HG03439 (cell line): ENCODE results near the gene TMEM185A.
A peak's percentile ranks its signal among the peaks of the same experiment; 100 is the strongest.
"Not testable (repeated sequence)": the region's sequence is repeated elsewhere in the genome, so short reads cannot be mapped to it uniquely, and the experiment has no call there.

Experiments used
- ATAC-seq: cut with Tn5 transposase; IDR thresholded peaks from one replicate; pipeline ENCODE4 v1.9.1; 2021; ENCODE audit warnings: mild to moderate bottlenecking, moderate library complexity; ENCODE audit not compliant: unreplicated experiment

Gene TMEM185A

DNA sequence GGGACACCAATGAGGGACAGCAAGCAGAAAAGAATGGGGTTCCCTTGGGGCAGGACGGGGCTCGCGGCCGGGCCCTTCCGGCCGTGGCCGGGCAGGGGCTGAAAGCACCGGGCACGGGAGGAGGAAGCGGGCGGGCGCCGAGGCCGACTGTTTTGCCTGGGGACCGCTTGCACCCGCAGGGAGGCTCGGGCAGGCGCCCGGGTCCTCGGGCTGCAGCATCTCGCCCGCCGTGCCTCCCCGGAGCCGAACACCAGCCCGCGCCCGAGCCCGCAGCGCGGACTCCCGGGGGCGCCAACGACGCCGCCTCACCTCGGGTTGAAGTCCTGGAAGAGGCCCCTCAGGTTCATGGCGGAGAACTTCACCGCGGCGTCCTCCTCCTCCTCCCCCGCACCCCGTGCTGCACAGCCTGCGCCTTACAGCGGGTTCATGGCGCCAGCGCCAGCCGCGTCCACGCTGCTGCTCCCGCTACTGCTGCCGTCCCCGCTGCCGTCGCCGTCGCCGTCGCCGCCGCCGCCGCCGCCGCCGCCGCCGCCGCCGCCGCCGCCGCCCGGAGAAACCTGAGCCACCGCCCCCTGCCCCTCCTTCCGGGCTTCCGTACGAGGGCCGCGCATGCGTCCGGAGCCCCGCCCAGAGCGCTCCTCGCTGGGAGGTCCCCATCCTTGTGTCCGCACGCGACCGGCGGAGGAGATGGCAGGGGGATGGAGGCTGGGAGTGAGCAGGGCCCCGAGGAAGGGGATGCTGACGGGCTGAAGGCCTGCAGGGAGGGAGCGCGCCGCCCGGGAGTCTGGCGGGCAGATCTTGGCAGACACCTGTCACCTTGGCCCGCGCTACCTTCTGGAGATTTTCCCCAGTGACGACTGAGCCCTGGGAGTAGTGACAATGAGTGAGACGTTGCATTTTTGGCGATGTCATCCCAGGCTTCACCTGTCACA, at the start of gene TMEM185A:
Gene TMEM185A (minus strand): TSS at position 559 of the 932 bp plus-strand sequence. CDS start 212 bp downstream, at position 347.
- ATAC-seq, result peak; percentile 91

GRCh38 chrX:149681182-149681581, 49.6 kb upstream of the TMEM185A start:
- ATAC-seq, result no peak

- not testable (repeated sequence) for ATAC-seq
Observed at GRCh38 chrX:149679164-149679678, 47.6 kb upstream of the TMEM185A start.

GRCh38 chrX:149675554-149675953, 44.0 kb upstream of the TMEM185A start:
- ATAC-seq, result not testable (repeated sequence)

DNA sequence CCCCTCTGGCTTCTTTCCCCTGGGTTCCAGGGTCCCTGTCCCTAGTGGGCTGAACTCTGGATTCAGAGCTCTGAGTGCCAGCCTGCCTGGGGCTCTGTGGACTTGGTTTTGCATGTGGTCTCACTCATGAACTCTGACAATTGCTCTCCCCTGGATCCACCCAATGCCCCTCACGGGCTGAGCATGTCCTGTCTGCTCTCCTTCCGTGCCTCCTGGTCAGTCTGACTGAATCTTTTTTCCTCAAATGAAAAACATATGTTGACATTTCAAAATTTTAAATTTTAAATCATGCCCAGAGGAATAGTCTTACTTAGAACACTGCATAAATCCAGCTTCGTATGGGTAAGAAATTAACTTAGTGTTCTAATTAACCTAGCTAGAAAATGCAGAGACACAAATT, 43.5 kb upstream of the TMEM185A start:
- ATAC-seq, result not testable (repeated sequence)

GRCh38 chrX:149660613-149661012, 29.0 kb upstream of the TMEM185A start:
- ATAC-seq, result not testable (repeated sequence)

DNA sequence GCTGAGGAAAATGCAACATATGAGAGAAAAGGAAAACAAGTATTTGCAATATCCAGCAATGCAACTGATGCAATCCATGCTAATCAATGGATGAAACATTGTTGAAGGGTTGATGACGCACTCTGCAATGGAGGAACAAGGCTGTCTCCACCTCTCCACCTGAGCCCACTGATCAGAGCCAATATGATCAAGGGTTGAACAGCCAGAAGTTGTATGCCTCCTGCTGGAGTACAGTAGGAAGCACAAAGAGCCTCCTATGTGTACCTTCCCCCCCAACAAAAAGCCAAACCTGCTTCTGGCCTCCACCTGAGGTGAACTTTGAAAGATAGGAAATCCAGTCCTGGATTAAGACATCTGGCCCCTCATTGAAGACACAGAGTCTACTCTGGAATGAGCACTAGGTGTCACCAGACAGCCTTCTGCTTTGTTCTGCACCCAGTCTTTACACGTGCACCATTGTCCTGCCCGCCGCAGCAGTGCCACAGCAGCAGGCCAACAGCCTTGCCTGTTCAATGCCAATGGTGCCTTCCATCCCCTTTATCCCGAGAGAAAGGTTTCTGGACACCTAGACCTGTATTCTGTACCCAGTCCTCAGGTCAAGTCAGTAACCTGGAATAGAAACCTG, 24.8 kb upstream of the TMEM185A start:
- ATAC-seq, result not testable (repeated sequence)

- no peak for ATAC-seq
Observed at GRCh38 chrX:149652232-149652981, 20.8 kb upstream of the TMEM185A start.

DNA sequence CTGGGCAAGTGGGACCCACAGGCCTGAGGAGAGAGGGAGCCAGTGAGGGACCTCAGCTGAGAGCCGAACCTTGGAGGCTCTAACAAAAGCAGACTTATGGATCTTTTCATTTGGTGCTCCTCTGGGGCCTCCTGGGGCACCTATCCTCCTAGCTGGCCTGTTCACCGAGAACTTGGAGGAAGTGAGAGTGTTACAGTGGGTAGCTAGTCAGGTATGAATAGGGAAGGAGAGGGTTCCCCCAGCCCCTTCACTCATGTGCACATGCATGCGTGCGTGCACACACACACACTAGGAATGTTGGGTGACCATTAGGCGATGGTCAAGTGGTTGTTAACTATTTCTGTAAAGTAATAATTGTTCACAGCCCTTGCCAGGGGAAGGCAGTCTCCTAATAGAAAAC, 18.6 kb upstream of the TMEM185A start:
- no peak for ATAC-seq

DNA sequence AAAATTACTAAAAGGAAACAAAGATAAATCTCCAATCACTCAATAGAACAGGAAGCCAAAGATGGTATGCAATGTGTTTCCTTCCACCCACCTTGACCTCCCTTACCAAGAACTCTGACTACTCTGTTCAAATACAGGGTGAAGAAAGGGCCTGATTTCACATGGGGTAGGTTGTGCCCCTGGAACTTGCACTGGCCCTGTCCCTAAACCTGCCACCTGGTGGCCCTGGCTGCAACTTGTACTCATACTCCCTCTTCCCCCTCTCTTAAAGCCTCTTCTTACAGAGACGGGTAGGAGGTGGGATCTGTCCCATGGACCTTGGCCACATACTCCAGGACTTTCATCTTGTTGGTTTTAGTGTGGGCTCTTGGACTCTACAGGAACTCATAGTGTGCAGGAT, 17.3 kb upstream of the TMEM185A start:
- no peak for ATAC-seq

GRCh38 chrX:149647505-149647904, 15.9 kb upstream of the TMEM185A start:
- no peak for ATAC-seq

- ATAC-seq, result no peak
Observed at GRCh38 chrX:149643496-149643895, 11.9 kb upstream of the TMEM185A start.

DNA sequence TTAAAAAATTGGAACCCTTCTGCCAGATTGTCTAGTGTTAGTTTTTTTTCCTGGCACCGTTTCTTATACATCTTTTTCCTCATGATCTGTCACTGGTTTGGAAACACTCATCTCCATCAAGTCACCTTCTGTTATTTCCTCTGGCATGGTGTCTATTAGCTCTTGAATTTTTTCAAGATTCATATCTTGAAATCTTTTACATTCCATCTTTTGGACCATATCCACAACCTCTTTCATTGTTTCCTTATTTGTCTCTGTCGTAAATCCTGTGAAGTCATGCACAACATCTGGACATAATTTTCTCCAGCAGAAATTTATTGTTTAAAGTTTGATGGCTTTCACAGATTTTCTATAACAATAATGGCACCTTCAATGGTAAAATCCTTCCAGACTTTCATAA, 10.2 kb upstream of the TMEM185A start:
- ATAC-seq, result no peak

- ATAC-seq, result no peak
Observed at GRCh38 chrX:149641432-149641831, 9.8 kb upstream of the TMEM185A start.

DNA sequence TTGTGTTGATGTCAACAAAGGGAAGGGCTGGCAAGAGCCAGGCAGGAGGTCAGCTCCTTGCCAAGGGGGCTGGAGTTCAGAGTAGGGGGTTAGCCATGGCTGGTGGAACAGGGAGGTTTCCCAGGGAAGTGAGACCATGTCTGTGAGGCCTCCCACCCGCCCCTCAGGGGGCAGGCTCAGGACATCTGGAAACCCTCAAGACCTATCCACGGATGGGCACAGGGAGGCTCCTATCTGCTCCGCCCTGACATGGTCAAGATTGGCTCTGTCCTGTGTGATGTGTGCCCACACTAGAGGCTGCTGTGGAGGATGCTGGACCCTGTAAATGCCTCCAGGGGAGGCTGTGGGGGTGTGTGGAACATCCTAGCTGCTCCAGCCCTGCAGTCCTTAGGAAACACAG, 8.0 kb upstream of the TMEM185A start:
- ATAC-seq, result no peak

GRCh38 chrX:149638860-149639259, 7.3 kb upstream of the TMEM185A start:
- no peak for ATAC-seq

GRCh38 chrX:149633511-149633910, 1.9 kb upstream of the TMEM185A start:
- ATAC-seq, result no peak

- no peak for ATAC-seq
Observed at GRCh38 chrX:149630681-149631233, 835 bp downstream of the TMEM185A start.

DNA sequence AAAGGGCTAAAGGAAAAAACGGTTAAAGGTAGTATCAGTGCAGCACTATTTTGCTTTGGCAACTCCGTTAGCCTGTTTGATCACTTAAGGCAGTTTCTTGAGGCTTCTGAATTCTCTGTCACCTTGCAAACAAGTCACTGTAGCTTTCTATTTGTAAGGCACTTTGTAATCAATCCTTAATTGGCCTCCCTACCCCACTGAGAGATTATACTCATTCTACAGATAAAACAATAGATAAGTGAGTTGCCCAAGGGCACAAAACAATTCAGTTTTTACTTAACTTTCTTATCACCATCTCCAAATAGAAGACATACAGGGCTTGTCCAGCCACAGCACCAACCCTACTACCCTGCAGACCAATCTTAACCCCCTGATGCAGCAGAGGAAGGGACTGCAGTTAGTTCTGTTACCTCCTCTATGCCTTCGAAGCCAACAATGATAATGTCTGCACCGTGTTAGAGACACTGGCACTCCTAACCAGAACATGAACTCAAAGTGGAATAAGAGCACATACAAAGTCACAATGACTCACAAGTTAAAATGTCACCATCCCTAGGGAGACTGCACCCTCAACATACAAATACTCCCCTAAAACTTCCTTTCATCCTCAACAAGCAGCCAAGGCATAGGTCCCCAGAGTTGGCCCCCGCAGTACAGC, 1.7 kb downstream of the TMEM185A start:
- ATAC-seq, result no peak

GRCh38 chrX:149628768-149629167, 2.8 kb downstream of the TMEM185A start:
- ATAC-seq, result no peak
